Activated CD4-positive, alpha-beta T cell treated with anti-CD3 and anti-CD28 coated beads for 24 hours (primary cell): ENCODE measurements around the gene IRX6.

ENCODE experiments used
- DNase-seq, 2 donors: peaks; one replicate each; pipeline ENCODE4 v3.0.0-alpha.2; 2020; ENCODE audit warnings: low read depth in 2 of 2

IRX6 gene

GRCh38 chr16:55323637-55324271, at the start of gene IRX6:
IRX6 (plus strand) TSS chr16:55324203; CDS start chr16:55325092, 889 bp downstream.
- no peak for DNase-seq

- DNase-seq, result no peak
These were observed 49.6 kb upstream of the IRX6 start for GRCh38 chr16:55274391-55274790.

GRCh38 chr16:55275167-55275566, 48.8 kb upstream of the IRX6 start:
- no peak for DNase-seq

GRCh38 chr16:55275869-55276268, 48.1 kb upstream of the IRX6 start:
- DNase-seq, result no peak

- DNase-seq, result no peak
These were observed 46.5 kb upstream of the IRX6 start for GRCh38 chr16:55277536-55277935.

GRCh38 chr16:55279598-55279997, 44.4 kb upstream of the IRX6 start:
- DNase-seq, result no peak

- DNase-seq, result no peak
These were observed 43.4 kb upstream of the IRX6 start for GRCh38 chr16:55280587-55280986.

- DNase-seq, result no peak
These were observed 41.6 kb upstream of the IRX6 start for GRCh38 chr16:55282441-55282840.

GRCh38 chr16:55283812-55284717, 39.9 kb upstream of the IRX6 start:
- DNase-seq, result no peak

- DNase-seq, result no peak
These were observed 39.3 kb upstream of the IRX6 start for GRCh38 chr16:55284718-55285099.

- no peak for DNase-seq
These were observed 38.4 kb upstream of the IRX6 start for GRCh38 chr16:55285586-55285985.

GRCh38 chr16:55289353-55289752, 34.6 kb upstream of the IRX6 start:
- DNase-seq, result no peak

- DNase-seq, result no peak
These were observed 32.2 kb upstream of the IRX6 start for GRCh38 chr16:55291847-55292246.

GRCh38 chr16:55292491-55292890, 31.5 kb upstream of the IRX6 start:
- DNase-seq, result no peak

GRCh38 chr16:55294129-55294528, 29.9 kb upstream of the IRX6 start:
- no peak for DNase-seq

- no peak for DNase-seq
These were observed 29.1 kb upstream of the IRX6 start for GRCh38 chr16:55294931-55295342.

- DNase-seq, result no peak
These were observed 26.7 kb upstream of the IRX6 start for GRCh38 chr16:55297062-55297909.

GRCh38 chr16:55297910-55298479, 26.0 kb upstream of the IRX6 start:
- no peak for DNase-seq

GRCh38 chr16:55301385-55302008, 22.5 kb upstream of the IRX6 start:
- DNase-seq, result no peak

GRCh38 chr16:55302635-55303034, 21.4 kb upstream of the IRX6 start:
- no peak for DNase-seq

- no peak for DNase-seq
These were observed 15.0 kb upstream of the IRX6 start for GRCh38 chr16:55308973-55309372.
